Measurements from ENCODE around the gene TMEM151B.

Gene TMEM151B

GRCh38 chr6:44335631-44336030 is 65.4 kb downstream of the TMEM151B start:
- Histone ChIP-seq H3K79me2 (ENCODE audit: low read length) (no peaks in the 10 kb centered on the region), H4K20me1 (ENCODE audit: insufficient read depth, low read length) (no peaks in the 10 kb centered on the region), H3K9me3 (replicated peaks; ENCODE audit: insufficient read depth, low read length) (no peaks in the 10 kb centered on the region), H3K27ac (ENCODE audit: low read length) (no peak overlapping the region), H3F3A (ENCODE audit: insufficient read depth, low read length) (no peaks in the 10 kb centered on the region), H3K36me3 (replicated peaks; ENCODE audit: insufficient read depth, low read length) (no peaks in the 10 kb centered on the region), H3K9me2 (replicated peaks; ENCODE audit: insufficient read depth, low read length) (no peaks in the 10 kb centered on the region), H2AFZ (ENCODE audit: low read length) (0 out of 2 replicates have a peak overlapping the region, but pooled peaks have one; percentile 11), H3K27me3 (replicated peaks; ENCODE audit: insufficient read depth, low read length) (no peaks in the 10 kb centered on the region), H3K4me3 (ENCODE audit: low read length) (no peak overlapping the region), H3K4me1 (ENCODE audit: low read length) (peaks cover 4% of the 10 kb centered on the region; the same call in 1 of the 2 replicates), H3K9ac (ENCODE audit: low read length) (no peak overlapping the region), H3K4me2 (ENCODE audit: low read depth, low read length) (peak overlapping the region; percentile 13; the same call in 1 of the 2 replicates)
- DNase-seq, result peak; percentile 20
- TF ChIP-seq EZH2 (optimal IDR thresholded peaks at IDR 0.05; ENCODE audit: low read depth, low read length) (no peak), CTCF (IDR thresholded peaks at IDR 0.05; ENCODE audit: low read length) (no peak), EZH2phosphoT487 (IDR thresholded peaks at IDR 0.05; ENCODE audit: low read length) (no peak)

GRCh38 chr6:44338228-44339122 is 68.2 kb downstream of the TMEM151B start:
- Histone ChIP-seq H3K27ac (ENCODE audit: low read length) (no peak overlapping the region), H3K27me3 (replicated peaks; ENCODE audit: insufficient read depth, low read length) (no peaks in the 10 kb centered on the region)

GRCh38 chr6:44339301-44339700 is 69.1 kb downstream of the TMEM151B start:
- no peaks in the 10 kb centered on the region for H3F3A ChIP-seq (ENCODE audit: insufficient read depth, low read length)
- H3K27me3 ChIP-seq (replicated peaks; ENCODE audit: insufficient read depth, low read length), result no peaks in the 10 kb centered on the region
- no peaks in the 10 kb centered on the region for H3K36me3 ChIP-seq (replicated peaks; ENCODE audit: insufficient read depth, low read length)
- H3K79me2 ChIP-seq (ENCODE audit: low read length), result no peaks in the 10 kb centered on the region
- no peak overlapping the region for H3K27ac ChIP-seq (ENCODE audit: low read length)
- no peaks in the 10 kb centered on the region for H4K20me1 ChIP-seq (ENCODE audit: insufficient read depth, low read length)
- no peak overlapping the region for H3K4me2 ChIP-seq (ENCODE audit: low read depth, low read length)
- H3K4me3 ChIP-seq (ENCODE audit: low read length), result no peak overlapping the region
- H3K9me2 ChIP-seq (replicated peaks; ENCODE audit: insufficient read depth, low read length), result no peaks in the 10 kb centered on the region
- H3K9ac ChIP-seq (ENCODE audit: low read length), result no peak overlapping the region
- peaks cover 4% of the 10 kb centered on the region; the same call in 1 of the 2 replicates for H3K4me1 ChIP-seq (ENCODE audit: low read length)
- H2AFZ ChIP-seq (ENCODE audit: low read length), result no peak overlapping the region
- no peak for DNase-seq
- TF ChIP-seq EZH2phosphoT487 (IDR thresholded peaks at IDR 0.05; ENCODE audit: low read length) (no peak), CTCF (IDR thresholded peaks at IDR 0.05; ENCODE audit: low read length) (no peak), EZH2 (optimal IDR thresholded peaks at IDR 0.05; ENCODE audit: low read depth, low read length) (no peak)
- no peaks in the 10 kb centered on the region for H3K9me3 ChIP-seq (replicated peaks; ENCODE audit: insufficient read depth, low read length)

More at GRCh38 chr6:44338228-44339122, 68.2 kb downstream of the TMEM151B start:
- H3K9ac ChIP-seq (ENCODE audit: low read length), result no peak overlapping the region
- peaks cover 4% of the 10 kb centered on the region; the same call in 1 of the 2 replicates for H3K4me1 ChIP-seq (ENCODE audit: low read length)
- TF ChIP-seq EZH2phosphoT487 (IDR thresholded peaks at IDR 0.05; ENCODE audit: low read length) (no peak), CTCF (IDR thresholded peaks at IDR 0.05; ENCODE audit: low read length) (peak; percentile 76)
- no peaks in the 10 kb centered on the region for H3K9me2 ChIP-seq (replicated peaks; ENCODE audit: insufficient read depth, low read length)
- H3K9me3 ChIP-seq (replicated peaks; ENCODE audit: insufficient read depth, low read length), result no peaks in the 10 kb centered on the region
- H2AFZ ChIP-seq (ENCODE audit: low read length), result no peak overlapping the region
- no peaks in the 10 kb centered on the region for H3F3A ChIP-seq (ENCODE audit: insufficient read depth, low read length)
- no peaks in the 10 kb centered on the region for H3K36me3 ChIP-seq (replicated peaks; ENCODE audit: insufficient read depth, low read length)
- peak; percentile 69 for DNase-seq
- no peaks in the 10 kb centered on the region for H3K79me2 ChIP-seq (ENCODE audit: low read length)
- H3K4me3 ChIP-seq (ENCODE audit: low read length), result no peak overlapping the region
- H3K4me2 ChIP-seq (ENCODE audit: low read depth, low read length), result no peak overlapping the region
- H4K20me1 ChIP-seq (ENCODE audit: insufficient read depth, low read length), result no peaks in the 10 kb centered on the region

All from MM.1S (cell line).